Left ventricle myocardium inferior (tissue), 1 donor: ENCODE measurements around the gene PPIA. TPM values are rescaled to one million over a fixed set of nuclear protein-coding genes. Genes with fewer than 3 reads are reported as not detected.

Experiments used
- DNase-seq: peaks from one replicate; pipeline ENCODE4 v3.0.0-alpha.2; 2020
- H3K27ac ChIP-seq: fragments of 200-600 bp; replicated peaks from 2 replicates; pipeline ENCODE4 v1.8.0; 2021
- H3K27me3 ChIP-seq: fragments of 200-600 bp; 2 replicates; pipeline ENCODE4 v1.8.0; 2021; ENCODE audit warnings: low read depth
- H3K36me3 ChIP-seq: fragments of 200-600 bp; 2 replicates; pipeline ENCODE4 v1.8.0; 2021
- H3K4me1 ChIP-seq: fragments of 200-600 bp; 2 replicates; pipeline ENCODE4 v1.8.0; 2021
- H3K4me3 ChIP-seq: fragments of 200-600 bp; 2 replicates; pipeline ENCODE4 v1.8.0; 2021; ENCODE audit warnings: mild to moderate bottlenecking, moderate library complexity
- H3K9me3 ChIP-seq: fragments of 200-600 bp; replicated peaks from 2 replicates; pipeline ENCODE4 v1.8.0; 2021
- CTCF ChIP-seq: fragments of 200-600 bp; IDR thresholded peaks from 2 replicates; pipeline ENCODE4 v1.8.0; 2021; ENCODE audit warnings: antibody characterized with exemption, mild to moderate bottlenecking, borderline replicate concordance
- intact Hi-C: fragments of 100-400 bp; cut with micrococcal nuclease; formaldehyde crosslinking; loops from one replicate; pipeline ENCODE4 v1.11.0; 2022
- long read RNA-seq: library from polyadenylated mRNA; unstranded; transcript quantifications from one replicate; pipeline ENCODE4 v2.0.0, GENCODE V29; 2021
- total RNA-seq: library from RNA; stranded (reverse); fragmentation: NEBNext Ultra II Directional; extraction: Animal tissue kit (Norgen Biotek cat#: 25700); gene quantifications from one replicate; pipeline ENCODE4 v1.2.1, GENCODE V29; 2021
- donor health status: DM: no; HTN: yes; CAD: no; lungs with severe emphysema.

The PPIA gene
- 470 TPM for total RNA-seq
- long read RNA-seq, transcript PPIA-204 (5 exons, 2,238 nt): major isoform, 368 of 383 reads
- long read RNA-seq, partial matches to known transcripts: 10 of 383 reads
- long read RNA-seq, other reads (novel, unspliced or antisense): 2 of 383 reads

- Histone ChIP-seq H3K4me3 (peak within 1 kb of the TSS; percentile 80), H3K36me3 (peaks cover 30% of the 10 kb centered on the region), H3K9me3 (no peaks in the 10 kb centered on the region), H3K27ac (peak within 1 kb of the TSS; percentile 100), H3K4me1 (peaks cover 51% of the 10 kb centered on the region), H3K27me3 (no peaks in the 10 kb centered on the region)
- intact Hi-C loops: no loop called here
- TF ChIP-seq CTCF: no peak
- DNase-seq: peak; percentile 99
These were observed at the start of gene PPIA for GRCh38 chr7:44796504-44797328. PPIA (plus strand) TSS chr7:44796681; CDS start chr7:44796725, 44 bp downstream.

- intact Hi-C loops: no loop called here
- Histone ChIP-seq H3K27me3 (no peaks in the 10 kb centered on the region), H3K27ac (peak within 1 kb of the TSS; percentile 100), H3K4me1 (peaks cover 44% of the 10 kb centered on the region), H3K4me3 (peak within 1 kb of the TSS; percentile 95), H3K9me3 (no peaks in the 10 kb centered on the region), H3K36me3 (no peaks in the 10 kb centered on the region)
- no peak for TF ChIP-seq CTCF
- peak; percentile 93 for DNase-seq
These were observed 48.2 kb upstream of the PPIA start, which contains the start of gene ZMIZ2 for GRCh38 chr7:44748045-44748947. ZMIZ2 (plus strand) TSS chr7:44748847; CDS start chr7:44756250, 7,403 bp downstream.

- intact Hi-C loops: no loop called here
- Histone ChIP-seq H3K36me3 (no peaks in the 10 kb centered on the region), H3K4me1 (peaks cover 51% of the 10 kb centered on the region), H3K4me3 (peak overlapping the region; percentile 95), H3K9me3 (no peaks in the 10 kb centered on the region), H3K27me3 (no peaks in the 10 kb centered on the region), H3K27ac (peak overlapping the region; percentile 100)
- no peak for DNase-seq
- TF ChIP-seq CTCF: no peak
These were observed 47.3 kb upstream of the PPIA start for GRCh38 chr7:44748948-44749731.

- no peaks in the 10 kb centered on the region for H3K27me3 ChIP-seq
- peaks cover 60% of the 10 kb centered on the region for H3K4me1 ChIP-seq
- peak overlapping the region; percentile 95 for H3K4me3 ChIP-seq
- TF ChIP-seq CTCF: no peak
- H3K36me3 ChIP-seq: no peaks in the 10 kb centered on the region
- no peaks in the 10 kb centered on the region for H3K9me3 ChIP-seq
- peak overlapping the region; percentile 100 for H3K27ac ChIP-seq
- no peak for DNase-seq
- intact Hi-C loops: no loop called here
These were observed 46.5 kb upstream of the PPIA start for GRCh38 chr7:44749992-44750391.
